Measurements from ENCODE around the gene CHURC1.

- TF ChIP-seq CTCF (IDR thresholded peaks at IDR 0.05; ENCODE audit: low read length) (no peak), EZH2 (IDR thresholded peaks at IDR 0.05; ENCODE audit: borderline replicate concordance, low read length) (no peak)
Observed at GRCh38 chr14:64906022-64906421, 8.2 kb upstream of the CHURC1 start.

All from OCI-LY1 (cell line).